ENCODE data around the gene ASIC1. TPM values are rescaled to one million over a fixed set of nuclear protein-coding genes. Genes with fewer than 3 reads are reported as not detected.

The ASIC1 gene
- total RNA-seq, 2 donors from 2014 or later, result 1.0 to 1.1 TPM

- H3K4me1 ChIP-seq, result no peaks in the 10 kb centered on the region
- DNase-seq, result no peak
- H3K27me3 ChIP-seq, result no peaks in the 10 kb centered on the region
- H3K9ac ChIP-seq (ENCODE audit: low read depth in 2 of 2, low read length in 2 of 2), result no peak overlapping the region
- intact Hi-C loops (cut with DNase I), result loop anchor here (10.0 kb wide), 1 partner anchor 198 kb away; no protein-coding TSS in a partner anchor
- H3K36me3 ChIP-seq, result no peaks in the 10 kb centered on the region
- H3K27ac ChIP-seq, result no peak overlapping the region
- no peak for TF ChIP-seq CTCF (IDR thresholded peaks at IDR 0.05)
- no peaks in the 10 kb centered on the region for H3K9me3 ChIP-seq
- no peak overlapping the region for H3K4me3 ChIP-seq
These were observed 5.5 kb downstream of the ASIC1 start for GRCh38 chr12:50062728-50063460.

GRCh38 chr12:50065726-50066310, 8.4 kb downstream of the ASIC1 start:
- H3K4me3 ChIP-seq, result no peak overlapping the region
- no peaks in the 10 kb centered on the region for H3K4me1 ChIP-seq
- no peaks in the 10 kb centered on the region for H3K27me3 ChIP-seq
- H3K9me3 ChIP-seq, result no peaks in the 10 kb centered on the region
- H3K27ac ChIP-seq, result no peak overlapping the region
- no peak for DNase-seq
- H3K36me3 ChIP-seq, result no peaks in the 10 kb centered on the region
- TF ChIP-seq CTCF (IDR thresholded peaks at IDR 0.05), result no peak
- no peak overlapping the region for H3K9ac ChIP-seq (ENCODE audit: low read depth in 2 of 2, low read length in 2 of 2)
- intact Hi-C loops (cut with DNase I), result loop anchor here (5.0 to 10.0 kb wide), 2 partner anchors 94 to 201 kb away; partner anchors contain the start of gene AQP6

- Histone ChIP-seq H3K9ac (ENCODE audit: low read depth in 2 of 2, low read length in 2 of 2) (no peak overlapping the region), H3K36me3 (no peaks in the 10 kb centered on the region), H3K27me3 (no peaks in the 10 kb centered on the region), H3K4me1 (no peaks in the 10 kb centered on the region), H3K27ac (no peak overlapping the region), H3K4me3 (no peak overlapping the region), H3K9me3 (no peaks in the 10 kb centered on the region)
- DNase-seq, result no peak
- intact Hi-C loops (cut with DNase I), result loop anchor here (5.0 to 10.0 kb wide), 2 partner anchors 94 to 202 kb away; partner anchors contain the start of gene AQP6
- TF ChIP-seq CTCF (IDR thresholded peaks at IDR 0.05), result no peak
These were observed 9.0 kb downstream of the ASIC1 start for GRCh38 chr12:50066402-50066801.

GRCh38 chr12:50069069-50069468, 11.7 kb downstream of the ASIC1 start:
- H3K27ac ChIP-seq, result no peak overlapping the region
- H3K9ac ChIP-seq (ENCODE audit: low read depth in 2 of 2, low read length in 2 of 2), result no peak overlapping the region
- no peak overlapping the region for H3K4me3 ChIP-seq
- H3K4me1 ChIP-seq, result no peaks in the 10 kb centered on the region
- TF ChIP-seq CTCF (IDR thresholded peaks at IDR 0.05), result no peak
- no peak for DNase-seq
- intact Hi-C loops (cut with DNase I), result loop anchor here (5.0 to 10.0 kb wide), 2 partner anchors 97 to 204 kb away; partner anchors contain the start of gene AQP6
- H3K36me3 ChIP-seq, result no peaks in the 10 kb centered on the region
- H3K27me3 ChIP-seq, result no peaks in the 10 kb centered on the region
- no peaks in the 10 kb centered on the region for H3K9me3 ChIP-seq

GRCh38 chr12:50069539-50069938, 12.1 kb downstream of the ASIC1 start:
- Histone ChIP-seq H3K27ac (no peak overlapping the region), H3K9me3 (no peaks in the 10 kb centered on the region), H3K9ac (ENCODE audit: low read depth in 2 of 2, low read length in 2 of 2) (no peak overlapping the region), H3K36me3 (no peaks in the 10 kb centered on the region), H3K4me1 (no peaks in the 10 kb centered on the region), H3K27me3 (no peaks in the 10 kb centered on the region), H3K4me3 (no peak overlapping the region)
- no peak for DNase-seq
- no peak for TF ChIP-seq CTCF (IDR thresholded peaks at IDR 0.05)
- intact Hi-C loops (cut with DNase I), result loop anchor here (5.0 to 10.0 kb wide), 2 partner anchors 97 to 205 kb away; partner anchors contain the start of gene AQP6

Measured in colonic mucosa (tissue), 4 donors.